ENCODE measurements around the gene KCNF1.

GRCh38 chr2:10948606-10949230 lies 37.0 kb downstream of the KCNF1 start:
- TF ChIP-seq JUND (IDR thresholded peaks at IDR 0.05) (no peak), CTCF (IDR thresholded peaks at IDR 0.05 in 2 of 3, conservative IDR thresholded peaks at IDR 0.05 in 1 of 3; ENCODE audit: borderline replicate concordance in 1 of 3, insufficient read depth in 1 of 3, low read depth in 2 of 3, low read length in 2 of 3) (no peak), POLR2A (IDR thresholded peaks at IDR 0.05; ENCODE audit: borderline replicate concordance, extremely low read depth, insufficient read depth, insufficient read length) (no peak), ZBTB33 (IDR thresholded peaks at IDR 0.05; ENCODE audit: extremely low read depth, insufficient replicate concordance, low read length) (no peak), YY1 (IDR thresholded peaks at IDR 0.05; ENCODE audit: extremely low read depth, insufficient replicate concordance, low read depth, low read length) (no peak), CEBPB (IDR thresholded peaks at IDR 0.05; ENCODE audit: low read depth) (no peak), EGR1 (IDR thresholded peaks at IDR 0.05; ENCODE audit: low read depth) (no peak), REST (IDR thresholded peaks at IDR 0.05; ENCODE audit: low read depth) (no peak), SIN3A (IDR thresholded peaks at IDR 0.05; ENCODE audit: low read depth) (no peak), MAX (IDR thresholded peaks at IDR 0.05) (no peak), ATF3 (IDR thresholded peaks at IDR 0.05) (no peak)

All from HCT116 (cell line).